HG02610 (cell line): Measurements from ENCODE around the gene SPOP.
"Not testable (repeated sequence)": the region's sequence is repeated elsewhere in the genome, so short reads cannot be mapped to it uniquely, and the experiment has no call there.

Source experiments
- ATAC-seq: cut with Tn5 transposase; IDR thresholded peaks from one replicate; pipeline ENCODE4 v1.9.1; 2021; ENCODE audit warnings: mild to moderate bottlenecking, moderate library complexity; ENCODE audit not compliant: unreplicated experiment

Gene SPOP

DNA sequence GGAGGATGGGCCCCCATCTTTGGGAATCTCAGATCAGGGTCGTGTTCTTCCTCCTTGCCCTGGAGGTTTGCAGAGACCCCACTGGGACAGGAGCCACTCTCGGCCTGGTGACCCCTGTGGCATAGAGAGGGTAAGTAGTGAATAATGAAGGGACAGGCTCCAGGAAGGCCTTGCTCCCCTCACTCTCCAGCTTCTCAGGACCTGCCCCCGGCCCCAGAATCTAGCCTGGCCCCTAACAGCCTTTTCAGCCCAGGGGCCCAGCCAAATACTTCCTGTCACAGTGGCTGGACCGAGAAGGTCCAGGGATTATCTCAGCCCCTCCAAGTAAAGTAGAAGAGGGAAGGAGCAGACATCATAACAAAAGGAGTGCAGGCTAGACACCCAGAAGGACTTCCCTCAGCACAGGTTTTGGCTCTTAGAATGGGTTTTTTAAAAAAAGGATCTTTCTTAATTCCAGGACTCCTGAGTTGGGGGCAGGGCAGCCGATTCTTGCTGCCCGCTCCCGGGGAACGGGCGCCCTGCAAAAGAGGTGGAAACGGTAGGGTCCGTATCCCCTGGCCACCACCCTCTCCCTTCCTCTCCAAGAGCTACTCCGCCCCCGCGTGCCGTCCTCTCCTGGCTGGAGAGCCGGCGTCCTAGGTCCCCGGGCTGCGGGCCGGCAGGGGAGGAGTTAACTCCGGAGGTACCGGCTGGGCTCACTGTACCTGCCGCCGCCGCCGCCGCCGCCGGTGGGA, 102.8 kb downstream of the SPOP start:
- ATAC-seq: no peak

DNA sequence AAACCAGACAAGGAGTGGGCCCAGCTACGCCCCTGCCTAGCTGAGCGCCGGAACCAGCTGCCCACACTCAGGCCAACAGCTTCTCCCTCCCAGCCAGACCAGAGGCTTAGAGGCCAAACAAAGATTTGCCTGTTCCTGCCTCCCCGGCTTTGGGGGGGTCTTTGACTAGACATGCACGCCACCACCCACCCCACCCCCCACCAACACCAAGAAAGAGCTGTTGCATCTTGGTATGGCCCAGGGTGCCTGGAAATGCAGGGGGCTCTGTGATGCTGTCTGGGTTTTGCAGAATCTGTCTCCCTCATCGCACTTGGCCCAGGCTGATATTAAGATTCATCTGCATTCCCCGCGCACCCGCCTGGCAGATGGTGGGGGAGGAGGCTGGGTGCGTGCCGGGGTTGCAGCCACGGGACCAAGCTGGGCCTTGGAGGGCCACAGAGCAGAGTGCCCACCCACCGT, 103.5 kb downstream of the SPOP start:
- ATAC-seq: no peak

- ATAC-seq: no peak
Measured at GRCh38 chr17:49573510-49574322, 104.2 kb downstream of the SPOP start.

GRCh38 chr17:49572806-49573420, 105.0 kb downstream of the SPOP start:
- ATAC-seq: no peak

GRCh38 chr17:49572226-49572625, 105.7 kb downstream of the SPOP start:
- ATAC-seq: no peak

GRCh38 chr17:49571764-49572163, 106.1 kb downstream of the SPOP start:
- no peak for ATAC-seq

DNA sequence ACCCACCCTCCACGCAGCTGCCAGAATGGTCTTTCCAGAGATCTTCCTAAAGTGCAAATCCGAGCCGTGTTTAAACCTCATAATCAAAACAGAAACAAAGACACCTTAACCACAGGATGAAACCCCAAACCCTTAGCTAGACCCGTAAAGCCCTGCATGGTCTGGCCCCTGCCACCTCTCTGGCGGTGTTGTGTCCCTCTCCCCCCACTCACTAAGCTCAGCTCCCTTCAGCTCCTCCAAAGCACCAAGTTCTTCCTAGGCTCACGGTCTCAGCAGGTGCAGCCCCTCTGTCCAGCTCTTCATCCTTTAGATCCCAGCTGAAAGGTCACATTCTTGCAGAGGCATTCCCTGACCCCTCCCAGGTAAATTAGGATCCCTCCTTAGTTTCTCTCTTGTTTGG, 106.6 kb downstream of the SPOP start:
- no peak for ATAC-seq

DNA sequence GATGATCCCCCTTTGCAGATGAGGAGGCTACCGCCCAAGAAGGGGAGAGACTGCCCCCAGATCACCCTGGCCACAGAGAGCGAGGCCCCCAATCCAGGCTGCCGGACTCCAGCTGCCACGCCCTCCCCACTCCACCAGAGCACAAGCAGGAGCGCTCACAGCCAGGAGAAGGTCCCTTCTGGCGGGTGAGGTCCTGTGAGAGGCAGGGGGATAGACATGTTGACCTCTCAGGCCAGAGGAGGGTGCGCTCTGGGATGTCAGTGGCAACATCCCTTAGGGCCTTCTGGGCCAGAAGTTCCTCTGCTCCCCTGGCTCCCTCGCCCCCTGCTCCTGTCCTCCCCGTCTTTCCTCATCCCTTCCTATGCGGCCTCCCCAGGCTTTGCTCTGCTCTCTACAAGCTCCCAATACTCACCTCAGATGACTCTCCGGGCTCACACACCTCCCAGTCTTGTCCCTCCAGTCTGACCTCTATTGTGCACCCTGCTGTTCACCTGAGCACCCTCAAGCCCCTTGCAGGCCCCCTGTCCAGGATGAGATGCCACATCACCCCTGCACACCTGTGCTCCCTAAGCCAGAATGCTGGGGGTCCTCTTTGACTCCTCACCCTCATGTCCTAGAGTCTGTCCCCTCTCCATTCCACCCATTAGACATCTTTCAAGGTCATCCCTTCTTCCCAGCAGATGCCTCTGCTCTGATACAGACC, 107.2 kb downstream of the SPOP start:
- no peak for ATAC-seq

- ATAC-seq: not testable (repeated sequence)
Measured at GRCh38 chr17:49568695-49569047, 109.2 kb downstream of the SPOP start.

GRCh38 chr17:49567871-49568694, 109.8 kb downstream of the SPOP start:
- ATAC-seq: peak; percentile 47

GRCh38 chr17:49567104-49567521, 110.8 kb downstream of the SPOP start:
- ATAC-seq: no peak

DNA sequence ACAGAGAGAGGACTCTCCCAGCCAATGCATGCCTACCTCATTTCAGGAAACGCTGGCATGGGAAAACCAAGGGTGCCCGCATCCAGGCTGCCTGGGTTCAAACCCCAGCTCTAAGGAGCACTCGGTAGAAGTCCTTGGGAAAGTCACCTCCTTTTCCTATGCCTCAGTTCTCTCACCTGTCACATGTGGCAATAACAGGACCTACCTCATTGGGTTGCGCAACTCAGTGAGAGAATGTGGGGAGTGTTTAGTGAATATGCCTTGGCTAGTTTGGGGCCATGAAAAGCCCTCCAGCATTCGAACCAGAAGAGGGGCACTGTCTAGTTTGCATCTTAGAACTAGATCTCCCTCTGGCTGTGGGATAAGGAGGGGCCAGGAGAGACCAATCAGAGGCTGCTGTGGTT, 111.2 kb downstream of the SPOP start:
- ATAC-seq: no peak

- ATAC-seq: no peak
Measured at GRCh38 chr17:49565948-49566491, 111.9 kb downstream of the SPOP start.

DNA sequence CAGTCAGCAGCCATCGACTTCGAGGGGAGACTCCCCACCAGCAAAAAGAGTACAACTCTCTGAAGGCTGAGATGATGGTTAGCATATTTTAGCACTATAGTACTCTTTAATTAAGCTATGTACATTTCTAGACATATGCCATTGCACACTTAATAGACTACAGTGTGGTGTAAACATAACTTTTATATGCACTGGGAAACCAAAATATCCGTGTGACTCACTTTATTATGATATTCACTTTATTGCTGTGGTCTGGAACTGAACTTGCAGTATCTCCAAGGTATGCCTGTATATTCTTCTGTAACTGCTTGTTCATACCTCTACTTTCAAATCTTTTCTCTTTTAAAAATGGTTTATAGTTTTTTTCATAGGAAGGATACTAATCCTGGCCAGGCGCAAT, 113.3 kb downstream of the SPOP start:
- ATAC-seq: no peak

GRCh38 chr17:49557312-49558024, 120.4 kb downstream of the SPOP start:
- no peak for ATAC-seq

DNA sequence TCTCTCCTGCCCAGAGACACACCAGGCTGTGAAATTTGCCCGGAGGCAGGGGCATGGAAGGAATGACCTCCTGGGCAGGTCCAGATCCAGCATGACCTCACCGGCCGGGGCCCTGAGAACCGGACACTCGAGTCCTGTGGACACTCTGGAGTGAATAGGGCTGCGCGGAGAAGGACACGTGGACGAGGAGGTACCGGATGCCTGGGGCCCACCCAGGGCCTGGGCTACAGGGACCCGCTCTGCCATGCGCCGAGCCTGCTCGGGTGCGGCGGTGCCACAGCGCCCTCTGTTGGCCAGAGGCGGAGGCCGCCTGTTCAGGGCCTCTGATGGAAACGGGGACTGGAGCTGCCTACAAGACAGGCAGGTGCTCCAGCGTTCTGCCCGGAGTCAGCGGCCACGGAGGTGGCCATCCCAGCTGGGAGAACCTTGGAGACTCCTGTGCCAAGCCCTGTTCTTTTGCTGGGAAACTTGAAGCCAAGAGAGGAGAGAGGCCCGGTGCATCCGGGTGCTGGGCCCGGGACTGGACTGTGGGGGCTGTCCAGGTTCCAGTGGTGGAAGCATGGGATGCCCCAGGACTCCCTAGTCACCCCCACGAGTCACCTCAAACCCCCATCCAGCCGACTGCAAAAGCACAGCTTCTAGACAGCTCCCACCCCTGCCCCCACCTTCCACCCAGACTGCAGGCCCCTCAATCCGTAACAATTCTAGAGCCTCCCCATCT, 121.5 kb downstream of the SPOP start:
- no peak for ATAC-seq

DNA sequence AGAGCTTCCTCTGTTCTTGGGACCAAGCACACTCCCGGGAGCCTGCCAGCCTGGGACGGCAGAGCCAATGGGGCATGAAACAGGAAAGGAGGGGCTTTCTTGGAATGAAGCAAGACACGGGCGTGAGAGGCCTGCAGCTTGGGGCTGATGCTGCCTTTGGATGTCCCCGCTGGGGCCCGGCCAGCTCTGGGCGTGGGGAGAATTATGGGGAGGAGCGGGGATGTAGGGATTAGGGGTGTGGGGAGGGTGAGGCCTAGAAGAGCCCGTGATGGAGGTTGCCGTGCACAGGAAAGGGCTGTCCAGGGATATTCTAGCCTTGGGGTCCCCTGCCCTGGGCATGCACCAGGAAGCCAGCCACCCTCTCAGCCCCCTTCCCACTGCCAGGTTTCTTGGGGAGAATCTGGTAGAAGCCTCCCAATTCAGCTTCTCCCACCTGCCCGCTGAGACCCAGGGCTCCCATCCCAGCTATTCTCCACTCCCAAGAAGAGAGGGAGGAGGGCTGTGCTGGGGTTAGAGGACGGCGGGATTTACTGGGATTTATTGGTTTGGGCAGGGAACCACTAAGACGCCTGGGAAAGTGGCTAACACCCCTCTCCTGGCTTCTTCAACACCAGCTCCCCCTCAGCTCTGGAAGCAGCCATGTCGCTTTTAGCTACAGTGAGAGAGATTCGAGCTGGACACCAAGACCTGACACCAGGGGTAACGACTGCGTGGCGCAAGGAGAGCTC, 122.2 kb downstream of the SPOP start:
- ATAC-seq: no peak
